GM21786 (cell line): ENCODE data around the gene CFL2.
"Not testable (repeated sequence)": the region's sequence is repeated elsewhere in the genome, so short reads cannot be mapped to it uniquely, and the experiment has no call there.

Experiments used
- ATAC-seq: cut with Tn5 transposase; IDR thresholded peaks from one replicate; pipeline ENCODE4 v1.9.1; 2021; ENCODE audit not compliant: unreplicated experiment

Gene CFL2

GRCh38 chr14:34711796-34712712 is 2.3 kb downstream of the CFL2 start:
- no peak for ATAC-seq

GRCh38 chr14:34711169-34711568 is 3.2 kb downstream of the CFL2 start:
- no peak for ATAC-seq

DNA sequence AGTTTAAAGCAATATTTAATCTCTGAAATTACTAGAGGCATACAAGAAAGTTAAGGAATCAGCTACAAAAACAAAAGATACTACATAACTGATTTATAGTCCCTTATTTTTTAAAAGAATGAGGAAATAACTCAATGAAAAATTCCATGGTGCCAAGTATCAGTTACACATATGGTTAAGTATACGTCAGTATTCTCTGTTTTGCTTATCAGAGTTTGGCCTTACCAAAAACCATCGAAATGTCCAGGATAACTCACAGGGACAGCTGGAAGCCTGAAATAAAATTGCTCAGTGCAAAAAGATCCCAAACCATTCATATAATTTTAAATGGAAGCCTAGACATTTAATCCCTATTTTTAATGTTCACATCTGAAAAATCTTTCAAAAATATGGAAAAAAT is 3.6 kb downstream of the CFL2 start:
- ATAC-seq = no peak

GRCh38 chr14:34710006-34710405 is 4.4 kb downstream of the CFL2 start:
- ATAC-seq = no peak

DNA sequence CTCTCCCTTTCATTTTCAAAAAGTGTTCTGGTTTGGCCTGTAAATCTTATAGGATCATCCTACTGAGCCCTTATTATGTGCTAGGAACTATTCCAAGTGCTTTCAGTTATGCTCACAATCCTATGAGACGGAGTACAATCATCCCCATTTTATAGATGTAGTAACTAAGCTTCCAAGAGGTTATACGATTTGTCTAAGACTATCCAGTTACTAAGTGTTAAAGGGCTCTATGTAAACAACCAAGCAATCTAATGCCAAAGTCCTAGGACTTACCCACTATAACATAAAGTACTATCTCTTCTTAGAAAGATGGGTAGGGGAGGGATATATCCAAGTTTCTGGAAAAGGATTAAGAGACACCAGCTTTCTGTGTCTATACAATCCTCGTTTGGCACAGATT is 6.7 kb downstream of the CFL2 start:
- ATAC-seq = no peak

GRCh38 chr14:34701808-34702207 is 12.6 kb downstream of the CFL2 start:
- ATAC-seq = no peak

GRCh38 chr14:34700622-34701130 is 13.7 kb downstream of the CFL2 start:
- no peak for ATAC-seq

DNA sequence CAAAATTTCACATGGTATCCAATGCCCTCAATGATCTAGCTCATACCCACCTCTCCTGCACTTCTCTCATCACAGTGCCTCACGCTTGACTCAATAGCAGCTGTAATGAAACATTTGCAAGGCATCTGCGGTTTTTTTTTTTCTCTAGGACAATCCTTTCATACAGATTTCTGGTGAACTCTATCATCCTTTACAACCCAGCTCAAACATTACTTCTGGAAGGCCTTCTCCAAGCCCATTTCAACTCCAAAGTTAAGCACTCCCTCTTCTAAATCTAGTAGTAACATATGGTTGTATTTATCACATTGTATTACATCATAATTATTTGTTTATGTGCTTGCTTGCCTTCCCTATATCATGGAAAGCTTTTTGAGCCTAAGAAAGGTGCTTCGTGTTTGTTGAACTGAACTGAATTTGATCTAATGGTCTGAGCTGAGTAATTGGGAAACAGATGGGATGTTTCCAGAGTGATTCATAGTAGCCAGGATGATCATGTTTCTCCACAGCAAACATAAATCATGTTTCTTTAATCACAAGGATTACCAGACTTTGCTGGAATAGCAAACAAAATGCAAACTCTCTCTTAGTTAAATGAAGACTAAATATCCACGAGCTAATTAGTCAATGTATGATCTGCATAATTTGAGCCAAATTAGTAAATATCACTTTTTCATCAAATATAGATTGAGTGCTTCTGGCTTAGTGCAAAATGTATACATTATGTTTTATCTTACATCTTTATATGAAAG is 14.3 kb downstream of the CFL2 start:
- no peak for ATAC-seq

- ATAC-seq = not testable (repeated sequence)
These were observed 20.2 kb downstream of the CFL2 start for GRCh38 chr14:34694216-34694615.

DNA sequence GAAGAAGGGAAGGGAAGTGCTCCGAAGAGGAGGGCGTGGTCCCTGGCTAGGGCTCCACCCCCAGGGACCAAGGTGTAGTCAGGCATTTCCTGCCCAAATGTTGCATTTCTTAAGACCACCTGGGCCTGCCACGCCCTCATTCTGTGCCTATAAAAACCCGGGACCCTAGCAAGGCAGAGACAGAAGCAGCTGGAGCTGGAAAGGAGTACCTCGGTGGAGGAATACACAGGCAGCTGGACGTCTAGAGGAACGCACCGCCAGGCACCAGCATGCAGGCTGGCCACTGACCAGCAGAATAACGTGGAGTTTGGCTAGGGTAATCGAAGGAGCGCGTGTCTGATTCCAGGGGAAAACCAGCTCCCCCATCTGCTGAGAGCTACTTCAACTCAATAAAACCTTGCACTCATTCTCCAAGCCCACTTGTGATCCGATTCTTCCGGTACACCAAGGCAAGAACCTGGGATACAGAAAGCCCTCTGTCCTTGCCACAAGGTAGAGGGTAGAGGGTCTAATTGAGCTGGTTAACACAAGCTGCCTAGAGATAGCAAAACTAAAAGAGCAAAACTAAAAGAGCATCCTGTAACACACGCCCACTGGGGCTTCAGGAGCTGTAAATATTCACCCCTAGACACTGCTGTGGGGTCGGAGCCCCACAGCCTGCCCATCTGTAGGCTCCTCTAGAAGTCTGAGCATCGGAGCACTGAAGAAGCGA is 21.0 kb downstream of the CFL2 start:
- no peak for ATAC-seq

DNA sequence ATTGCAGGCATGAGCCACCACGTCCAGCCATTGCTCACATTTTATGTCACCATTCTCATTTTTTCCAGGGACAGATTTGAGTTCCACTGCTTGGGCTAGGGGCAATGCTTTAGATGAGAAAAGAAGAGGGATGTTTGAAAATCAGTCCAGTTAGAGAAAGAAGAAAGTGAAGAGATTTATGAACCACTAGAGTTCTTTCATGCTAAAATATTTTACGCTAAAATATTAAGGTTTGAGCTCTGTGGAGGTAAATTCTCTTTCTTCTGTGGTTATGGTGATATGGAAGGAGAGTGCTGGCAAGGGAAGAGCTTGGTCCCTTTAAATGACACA is 21.5 kb downstream of the CFL2 start:
- ATAC-seq = no peak

GRCh38 chr14:34692348-34692747 is 22.0 kb downstream of the CFL2 start:
- no peak for ATAC-seq

DNA sequence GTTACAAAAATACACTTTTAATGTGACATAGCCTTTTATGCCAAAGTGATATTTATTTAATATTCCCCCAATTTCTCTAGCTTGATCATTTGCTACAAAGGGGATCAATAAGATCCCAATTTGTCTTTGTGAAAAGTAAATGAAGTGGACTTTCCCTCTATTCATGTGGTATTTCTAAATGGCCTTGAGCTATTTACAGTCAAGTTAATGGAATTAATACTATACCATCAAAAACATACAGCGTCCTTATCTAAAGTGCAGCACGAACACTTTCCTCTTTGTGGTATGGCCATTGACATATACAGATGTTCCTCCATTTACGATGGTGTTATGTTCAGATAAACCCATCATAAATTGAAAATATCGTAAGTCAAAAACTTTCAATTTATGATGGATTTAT is 23.2 kb downstream of the CFL2 start:
- ATAC-seq = no peak

GRCh38 chr14:34688470-34689206 is 25.8 kb downstream of the CFL2 start:
- no peak for ATAC-seq

GRCh38 chr14:34685819-34686428 is 28.5 kb downstream of the CFL2 start:
- no peak for ATAC-seq

- no peak for ATAC-seq
These were observed 29.8 kb downstream of the CFL2 start for GRCh38 chr14:34684578-34684977.

- no peak for ATAC-seq
These were observed 31.5 kb downstream of the CFL2 start for GRCh38 chr14:34682787-34683321.

GRCh38 chr14:34680806-34681479 is 33.5 kb downstream of the CFL2 start:
- ATAC-seq = no peak

DNA sequence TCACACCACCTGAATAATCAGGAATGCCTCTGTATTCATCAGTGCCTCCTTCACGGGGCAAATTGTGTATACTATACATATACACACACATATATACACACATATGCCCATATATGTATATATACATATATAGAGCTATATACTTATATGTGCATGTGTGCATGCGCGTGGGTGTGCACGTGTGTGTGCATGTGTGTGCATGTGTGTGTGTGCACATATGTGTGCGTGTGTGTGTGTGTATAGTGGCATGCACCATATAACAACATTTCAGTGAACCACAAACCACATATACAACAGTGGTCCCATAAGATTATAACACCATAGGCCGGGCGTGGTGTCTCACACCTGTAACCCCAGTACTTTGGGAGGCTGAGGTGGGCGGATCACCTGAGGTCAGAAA is 35.7 kb downstream of the CFL2 start:
- no peak for ATAC-seq

- no peak for ATAC-seq
These were observed 36.1 kb downstream of the CFL2 start for GRCh38 chr14:34678306-34678705.
